ENCODE data around the gene MROH7. TPM values are rescaled to one million over a fixed set of nuclear protein-coding genes. Genes with fewer than 3 reads are reported as not detected.
"Not testable (repeated sequence)": the region's sequence is repeated elsewhere in the genome, so short reads cannot be mapped to it uniquely, and the experiment has no call there.

Gene MROH7
- total RNA-seq, 2 donors from 2014 or later = 0.39 to 0.86 TPM

DNA sequence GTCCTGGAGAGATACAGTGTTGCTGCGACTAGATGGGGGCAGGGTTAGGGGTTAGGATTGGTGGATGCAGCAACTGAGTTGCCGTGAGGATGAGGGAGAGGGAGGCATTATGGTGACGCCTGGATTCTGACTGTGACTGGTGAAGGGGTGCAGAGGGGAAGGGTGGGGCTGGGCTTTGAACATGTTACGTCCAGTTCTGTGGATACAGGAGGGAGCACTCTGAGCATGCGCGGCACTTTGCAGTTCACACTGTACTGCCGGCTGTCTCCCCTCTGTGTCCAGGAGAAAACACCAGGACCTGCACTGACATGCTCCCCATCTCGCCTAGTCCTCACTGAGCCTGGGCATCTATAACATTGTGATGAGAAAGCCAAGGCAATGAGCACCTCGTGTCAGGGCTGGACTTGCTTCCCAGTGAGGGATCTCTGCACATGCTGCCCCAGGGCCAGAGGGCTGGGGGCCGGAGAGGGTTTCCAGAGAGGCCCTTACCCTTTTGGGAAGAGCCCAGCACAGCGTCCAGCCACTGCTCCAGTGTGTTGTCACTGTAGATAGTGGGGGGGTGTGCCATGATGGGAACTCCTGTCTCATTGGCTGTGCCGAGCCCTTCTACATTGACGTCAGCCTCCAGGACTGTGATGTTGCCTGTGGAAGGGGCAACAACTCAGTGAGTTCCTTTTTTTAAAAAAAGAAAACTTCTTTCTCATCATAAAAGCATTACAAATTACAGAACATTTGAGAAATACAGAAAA, 25.9 kb upstream of the MROH7 start:
- DNase-seq = no peak
- Mint-ChIP-seq H3K27me3 (ENCODE audit: low read depth) (no peaks in the 10 kb centered on the region), H3K4me3 (no peak overlapping the region), H3K27ac (no peak overlapping the region), H3K4me1 (ENCODE audit: low read depth) (no peaks in the 10 kb centered on the region), H3K36me3 (ENCODE audit: insufficient read depth in 2 of 2) (no peaks in the 10 kb centered on the region), H3K9me3 (no peaks in the 10 kb centered on the region)
- ATAC-seq (replicated peaks in 1 of 2) = no peak

DNA sequence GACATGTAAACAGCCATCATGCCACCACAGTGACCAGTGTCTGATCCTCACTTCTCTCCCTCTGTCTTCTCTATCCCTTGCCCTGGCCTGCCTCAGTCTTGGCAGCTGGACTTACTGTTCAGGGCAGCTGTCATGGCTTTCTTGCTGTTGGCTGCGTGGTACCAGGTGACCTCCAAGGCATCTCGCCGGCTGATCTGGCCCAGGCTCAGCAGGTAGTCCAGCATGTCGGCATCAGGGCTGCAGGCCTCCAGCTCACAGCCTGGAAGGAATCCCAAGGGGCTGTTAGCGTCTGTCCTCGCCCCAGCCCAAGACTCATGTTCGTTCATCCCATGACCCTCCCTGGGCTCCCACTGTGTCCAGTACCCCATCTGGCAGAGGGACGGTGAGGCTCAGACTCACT, 21.8 kb upstream of the MROH7 start:
- H3K4me1 Mint-ChIP-seq (ENCODE audit: low read depth) = no peaks in the 10 kb centered on the region
- H3K27me3 Mint-ChIP-seq (ENCODE audit: low read depth) = no peaks in the 10 kb centered on the region
- no peak overlapping the region for H3K4me3 Mint-ChIP-seq
- no peak overlapping the region for H3K27ac Mint-ChIP-seq
- no peaks in the 10 kb centered on the region for H3K9me3 Mint-ChIP-seq
- ATAC-seq (replicated peaks in 1 of 2) (no peak), DNase-seq (no peak)
- no peaks in the 10 kb centered on the region for H3K36me3 Mint-ChIP-seq (ENCODE audit: insufficient read depth in 2 of 2)

DNA sequence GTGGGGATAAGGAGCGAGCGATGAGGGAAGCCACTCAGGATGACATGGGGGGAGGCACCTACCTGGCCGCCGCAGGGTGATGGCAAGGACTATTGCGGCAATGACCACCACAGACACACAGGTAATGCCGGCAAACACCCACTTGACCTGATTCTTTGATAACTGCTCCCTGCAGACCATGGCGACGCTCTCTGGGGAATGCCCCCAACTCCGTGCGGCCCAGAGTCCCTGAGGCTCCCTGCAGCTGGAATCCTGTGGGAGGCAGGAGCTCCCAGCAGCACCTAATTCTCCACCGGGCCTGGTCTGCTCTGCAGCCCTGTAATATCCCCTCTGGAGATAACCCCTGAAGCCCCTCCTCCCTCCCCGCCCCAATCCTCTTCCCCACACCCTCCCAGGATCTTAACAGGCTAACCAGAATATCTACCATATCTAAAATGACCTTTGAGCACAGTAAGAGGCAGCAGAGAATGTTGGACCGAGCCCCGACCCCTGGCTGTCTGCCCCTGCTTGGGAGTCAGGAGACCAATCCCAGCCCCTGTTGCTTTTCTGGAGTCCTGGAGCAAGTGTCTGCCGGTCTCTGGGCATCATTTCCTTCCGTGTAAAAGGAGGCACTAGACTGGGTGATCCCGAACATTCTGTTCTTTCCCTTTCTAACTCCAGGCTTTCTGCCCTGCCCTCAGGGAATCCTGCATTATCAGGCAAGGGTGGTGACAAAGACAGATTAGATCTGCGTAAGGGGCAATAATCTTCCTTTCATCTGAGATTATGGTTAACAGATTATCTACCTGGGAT, 18.2 kb upstream of the MROH7 start, which contains the start of gene FAM151A:
Gene FAM151A, minus strand, starts transcription at position 310 of the 792 bp plus-strand sequence. Its CDS starts 130 bp downstream, at position 180.
- H3K27me3 Mint-ChIP-seq (ENCODE audit: low read depth) = no peaks in the 10 kb centered on the region
- H3K9me3 Mint-ChIP-seq = no peaks in the 10 kb centered on the region
- no peak within 1 kb of the TSS for H3K27ac Mint-ChIP-seq
- ATAC-seq (replicated peaks in 1 of 2) = no peak
- no peak for DNase-seq
- H3K4me1 Mint-ChIP-seq (ENCODE audit: low read depth) = no peaks in the 10 kb centered on the region
- H3K4me3 Mint-ChIP-seq = no peak within 1 kb of the TSS
- H3K36me3 Mint-ChIP-seq (ENCODE audit: insufficient read depth in 2 of 2) = no peaks in the 10 kb centered on the region

DNA sequence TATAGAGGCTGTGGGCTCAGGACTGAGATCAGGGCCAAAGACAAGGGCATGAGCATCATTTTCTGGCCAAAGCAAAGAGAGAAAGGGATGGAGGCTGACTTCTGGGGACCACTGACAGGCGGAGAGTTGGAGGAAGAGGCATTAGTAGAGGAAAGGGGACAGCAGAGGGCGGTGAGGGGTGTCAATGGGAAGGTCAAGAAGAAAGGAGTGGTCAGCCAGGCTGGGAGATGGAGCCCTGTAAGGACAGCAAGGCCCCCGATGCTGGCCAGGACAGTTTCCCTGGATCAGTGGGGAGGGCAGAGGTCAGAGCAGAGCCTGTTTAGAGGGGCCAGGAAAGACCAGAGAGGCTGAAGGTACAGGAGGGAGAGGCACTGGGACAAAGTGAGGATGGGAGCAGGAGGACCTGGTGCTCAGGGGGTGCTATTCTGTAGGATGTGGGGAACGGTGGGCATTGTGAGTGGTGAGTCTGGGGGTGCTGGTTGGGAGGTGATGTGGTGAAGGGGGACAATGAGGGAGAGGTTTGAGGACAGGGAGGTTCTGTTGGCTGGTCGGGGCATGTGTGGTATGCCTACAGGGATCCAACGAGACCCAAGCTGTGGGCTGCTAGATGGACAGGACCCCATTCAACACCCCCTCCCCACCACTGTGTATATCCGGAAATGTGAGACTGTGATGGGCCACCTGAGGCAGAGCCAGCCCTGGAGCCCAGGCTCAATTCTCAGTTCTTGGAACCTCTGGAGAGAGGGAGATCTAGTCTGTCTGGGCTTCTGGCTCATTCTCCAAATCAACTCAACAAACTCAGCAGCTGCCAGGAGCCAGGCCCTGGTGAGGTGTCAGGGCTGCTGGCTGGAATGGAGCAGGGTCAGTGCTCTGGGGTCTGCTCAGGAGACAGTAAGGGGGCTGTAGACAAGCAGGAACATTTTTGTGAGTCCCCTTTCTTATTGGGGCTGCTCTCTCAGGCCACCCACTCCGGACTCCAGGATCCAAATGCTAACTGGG, 16.8 kb upstream of the MROH7 start:
- no peak for DNase-seq
- Mint-ChIP-seq H3K27me3 (ENCODE audit: low read depth) (no peaks in the 10 kb centered on the region), H3K4me3 (no peak overlapping the region), H3K4me1 (ENCODE audit: low read depth) (no peaks in the 10 kb centered on the region), H3K36me3 (ENCODE audit: insufficient read depth in 2 of 2) (no peaks in the 10 kb centered on the region), H3K9me3 (no peaks in the 10 kb centered on the region), H3K27ac (no peak overlapping the region)
- no peak for ATAC-seq (replicated peaks in 1 of 2)

DNA sequence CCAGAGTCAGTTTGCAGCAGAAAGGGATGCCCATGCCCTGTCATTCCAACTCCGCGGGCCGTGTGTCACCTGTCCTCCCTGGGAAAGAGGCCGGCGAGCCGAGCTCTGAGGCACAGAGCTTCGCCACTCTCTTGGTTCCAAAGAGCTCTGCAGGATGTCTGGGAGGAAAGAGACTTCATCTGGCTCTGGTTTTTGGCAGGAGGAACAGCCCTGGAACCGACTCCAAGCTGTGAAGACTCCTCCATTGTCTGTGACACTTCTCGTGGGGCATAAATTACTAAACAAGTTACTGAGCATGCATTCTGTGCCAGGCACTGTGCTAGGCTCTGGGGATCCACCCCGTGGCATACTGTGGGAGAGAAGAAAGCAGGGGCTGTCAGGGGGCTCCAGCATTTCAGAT, 14.4 kb upstream of the MROH7 start:
- Mint-ChIP-seq H3K9me3 (no peaks in the 10 kb centered on the region), H3K27ac (no peak overlapping the region), H3K36me3 (ENCODE audit: insufficient read depth in 2 of 2) (no peaks in the 10 kb centered on the region), H3K4me3 (no peak overlapping the region), H3K4me1 (ENCODE audit: low read depth) (no peaks in the 10 kb centered on the region), H3K27me3 (ENCODE audit: low read depth) (peaks cover 2% of the 10 kb centered on the region)
- no peak for DNase-seq
- no peak for ATAC-seq (replicated peaks in 1 of 2)

DNA sequence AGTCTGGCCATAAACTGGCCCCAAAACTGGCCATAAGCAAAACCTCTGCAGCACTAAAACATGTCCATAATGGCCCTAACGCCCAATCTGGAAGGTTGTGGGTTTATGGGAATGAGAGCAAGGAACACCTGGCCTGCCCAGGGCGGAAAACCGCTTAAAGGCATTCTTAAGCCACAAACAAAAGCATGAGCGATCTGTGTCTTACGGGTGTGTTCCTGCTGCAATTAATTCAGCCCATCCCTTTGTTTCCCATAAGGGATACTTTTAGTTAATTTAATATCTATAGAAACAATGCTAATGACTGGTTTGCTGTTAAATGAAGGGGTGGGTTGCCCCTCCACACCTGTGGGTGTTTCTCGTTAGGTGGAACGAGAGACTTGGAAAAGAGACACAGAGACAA, 5.8 kb upstream of the MROH7 start:
- H3K36me3 Mint-ChIP-seq (ENCODE audit: insufficient read depth in 2 of 2) = not testable (repeated sequence)

DNA sequence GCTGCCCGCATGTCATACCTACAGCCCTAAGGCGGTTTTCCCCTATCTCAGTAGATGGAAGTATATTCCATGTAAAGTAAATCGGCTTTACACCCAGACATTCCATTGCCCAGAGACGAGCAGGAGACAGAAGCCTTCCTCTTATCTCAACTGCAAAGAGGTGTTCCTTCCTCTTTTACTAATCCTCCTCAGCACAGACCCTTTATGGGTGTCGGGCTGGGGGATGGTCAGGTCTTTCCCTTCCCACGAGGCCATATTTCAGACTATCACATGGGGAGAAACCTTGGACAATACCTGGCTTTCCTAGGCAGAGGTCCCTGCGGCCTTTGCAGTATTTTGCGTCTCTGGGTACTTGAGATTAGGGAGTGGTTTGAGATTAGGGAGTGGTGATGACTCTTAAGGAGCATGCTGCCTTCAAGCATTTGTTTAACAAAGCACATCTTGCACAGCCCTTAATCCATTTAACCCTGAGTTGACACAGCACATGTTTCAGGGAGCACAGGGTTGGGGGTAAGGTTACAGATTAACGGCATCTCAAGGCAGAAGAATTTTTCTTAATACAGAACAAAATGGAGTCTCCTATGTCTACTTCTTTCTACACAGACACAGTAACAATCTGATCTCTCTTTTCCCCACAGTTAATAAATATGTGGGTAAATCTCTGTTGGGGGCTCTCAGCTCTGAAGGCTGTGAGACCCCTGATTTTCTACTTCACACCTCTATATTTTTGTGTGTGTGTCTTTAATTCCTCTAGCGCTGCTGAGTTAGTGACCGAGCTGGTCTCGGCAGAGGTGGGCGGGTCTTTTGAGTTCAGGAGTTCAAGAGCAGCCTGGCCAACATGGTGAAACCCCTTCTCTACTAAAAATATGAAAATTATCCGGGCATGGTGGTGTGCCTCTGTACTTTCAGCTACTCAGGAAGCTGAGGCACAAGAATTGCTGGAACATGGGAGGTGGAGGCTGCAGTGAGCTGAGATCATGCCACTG, 4.8 kb upstream of the MROH7 start:
- ATAC-seq (replicated peaks in 1 of 2); H3K4me3 Mint-ChIP-seq; H3K9me3 Mint-ChIP-seq; H3K27ac Mint-ChIP-seq; H3K27me3 Mint-ChIP-seq (ENCODE audit: low read depth); DNase-seq; H3K36me3 Mint-ChIP-seq (ENCODE audit: insufficient read depth in 2 of 2); H3K4me1 Mint-ChIP-seq (ENCODE audit: low read depth): not testable (repeated sequence)

More for the DNA sequence above, 5.8 kb upstream of the MROH7 start:
- not testable (repeated sequence) for ATAC-seq (replicated peaks in 1 of 2); H3K27me3 Mint-ChIP-seq (ENCODE audit: low read depth); H3K4me3 Mint-ChIP-seq; H3K4me1 Mint-ChIP-seq (ENCODE audit: low read depth); H3K9me3 Mint-ChIP-seq; DNase-seq; H3K27ac Mint-ChIP-seq

DNA sequence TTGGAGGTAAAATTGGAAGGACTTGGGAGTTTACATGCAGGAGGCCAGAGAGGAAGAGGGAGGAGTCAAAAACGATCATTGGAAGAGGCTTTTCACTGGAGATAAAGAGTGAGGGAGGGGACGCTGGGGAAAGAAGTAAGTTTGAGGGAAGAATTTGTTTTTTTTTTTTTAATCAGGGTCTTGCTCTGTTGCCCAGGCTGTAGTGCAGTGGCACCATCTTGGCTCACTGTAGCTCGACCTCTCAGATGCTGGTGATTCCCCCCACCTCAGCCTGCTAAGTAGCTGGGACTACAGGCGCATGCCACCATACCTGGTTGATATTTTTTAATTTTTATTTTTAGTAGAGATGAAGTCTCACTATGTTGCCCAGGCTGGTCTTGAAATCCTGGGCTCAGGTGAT, 1.2 kb upstream of the MROH7 start:
- Mint-ChIP-seq H3K4me3 (no peak overlapping the region), H3K9me3 (peaks cover 5% of the 10 kb centered on the region in 2 donors), H3K36me3 (ENCODE audit: insufficient read depth in 2 of 2) (peaks cover 3 to 5% of the 10 kb centered on the region in 2 donors), H3K27ac (no peak overlapping the region), H3K27me3 (ENCODE audit: low read depth) (no peaks in the 10 kb centered on the region), H3K4me1 (ENCODE audit: low read depth) (no peaks in the 10 kb centered on the region)
- DNase-seq (no peak), ATAC-seq (replicated peaks in 1 of 2) (no peak)

DNA sequence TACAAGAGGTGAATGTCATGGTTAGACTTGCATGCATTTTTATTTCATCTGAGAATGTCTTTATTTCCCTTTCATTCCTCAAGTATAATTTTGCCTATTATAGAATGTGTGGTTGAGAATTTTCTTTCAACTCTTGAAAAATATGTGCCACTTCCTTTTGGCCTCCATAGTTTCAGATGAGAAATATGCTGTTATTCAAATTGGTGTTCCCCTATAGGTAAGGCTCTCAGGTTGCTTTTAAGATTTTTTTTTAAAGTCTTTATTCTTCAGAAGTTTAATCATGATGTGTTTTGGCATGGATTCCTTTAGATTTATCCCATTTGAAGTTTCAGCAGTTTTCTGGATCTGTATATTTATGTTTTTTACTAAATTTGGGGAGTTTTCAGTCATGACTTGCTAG, 2.1 kb downstream of the MROH7 start:
- H3K27me3 Mint-ChIP-seq (ENCODE audit: low read depth) = no peaks in the 10 kb centered on the region
- H3K9me3 Mint-ChIP-seq = peaks cover 5% of the 10 kb centered on the region in 2 donors
- peaks cover 3 to 5% of the 10 kb centered on the region in 2 donors for H3K36me3 Mint-ChIP-seq (ENCODE audit: insufficient read depth in 2 of 2)
- DNase-seq (no peak), ATAC-seq (replicated peaks in 1 of 2) (no peak)
- no peaks in the 10 kb centered on the region for H3K4me1 Mint-ChIP-seq (ENCODE audit: low read depth)
- H3K27ac Mint-ChIP-seq = no peak overlapping the region
- no peak overlapping the region for H3K4me3 Mint-ChIP-seq

DNA sequence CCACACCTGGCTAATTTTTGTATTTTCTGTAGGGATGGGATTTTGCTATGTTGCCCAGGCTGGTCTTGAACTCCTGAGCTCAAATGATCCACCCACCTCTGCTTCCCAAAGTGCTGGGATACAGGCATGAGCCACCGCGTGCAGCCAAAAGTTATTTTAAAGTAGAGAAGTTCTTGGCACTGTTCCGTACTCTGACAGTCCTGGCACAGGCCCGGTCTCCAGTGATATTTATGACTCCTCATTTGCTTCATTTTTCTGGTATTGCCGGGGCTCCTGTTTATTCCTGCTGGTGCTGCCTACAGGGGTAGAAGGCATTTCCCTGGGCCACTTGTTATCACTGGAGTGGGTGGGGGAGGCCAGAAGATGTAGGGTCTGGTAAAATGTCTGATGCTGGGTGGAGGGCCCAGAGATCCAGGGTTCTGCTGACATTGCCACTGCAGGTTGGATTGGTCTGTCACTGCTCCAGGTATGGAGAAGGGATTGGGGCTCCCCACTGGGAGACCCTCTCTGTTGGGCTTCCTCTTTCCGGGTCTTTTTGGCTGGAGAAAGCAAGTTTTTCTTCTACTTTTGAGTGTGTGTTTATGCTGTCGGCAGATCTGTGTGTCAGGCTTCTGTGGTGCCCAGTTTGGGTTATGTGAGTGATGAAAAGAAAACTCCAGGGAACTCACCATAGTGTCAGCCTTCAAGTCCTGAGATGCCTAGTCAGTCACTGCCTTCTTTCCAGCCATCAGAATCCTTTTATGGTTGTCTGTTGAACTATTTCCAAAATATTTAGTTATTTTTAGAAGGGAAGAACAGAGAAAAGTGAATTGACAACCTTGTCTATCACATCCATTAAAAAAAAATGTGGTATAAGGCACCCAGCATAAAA, 4.5 kb downstream of the MROH7 start:
- DNase-seq = no peak
- Mint-ChIP-seq H3K4me3 (no peak overlapping the region), H3K27ac (no peak overlapping the region), H3K9me3 (peaks cover 5% of the 10 kb centered on the region in 2 donors), H3K36me3 (ENCODE audit: insufficient read depth in 2 of 2) (peaks cover 3 to 5% of the 10 kb centered on the region in 2 donors), H3K4me1 (ENCODE audit: low read depth) (no peaks in the 10 kb centered on the region), H3K27me3 (ENCODE audit: low read depth) (peaks cover 4% of the 10 kb centered on the region)
- no peak for ATAC-seq (replicated peaks in 1 of 2)

DNA sequence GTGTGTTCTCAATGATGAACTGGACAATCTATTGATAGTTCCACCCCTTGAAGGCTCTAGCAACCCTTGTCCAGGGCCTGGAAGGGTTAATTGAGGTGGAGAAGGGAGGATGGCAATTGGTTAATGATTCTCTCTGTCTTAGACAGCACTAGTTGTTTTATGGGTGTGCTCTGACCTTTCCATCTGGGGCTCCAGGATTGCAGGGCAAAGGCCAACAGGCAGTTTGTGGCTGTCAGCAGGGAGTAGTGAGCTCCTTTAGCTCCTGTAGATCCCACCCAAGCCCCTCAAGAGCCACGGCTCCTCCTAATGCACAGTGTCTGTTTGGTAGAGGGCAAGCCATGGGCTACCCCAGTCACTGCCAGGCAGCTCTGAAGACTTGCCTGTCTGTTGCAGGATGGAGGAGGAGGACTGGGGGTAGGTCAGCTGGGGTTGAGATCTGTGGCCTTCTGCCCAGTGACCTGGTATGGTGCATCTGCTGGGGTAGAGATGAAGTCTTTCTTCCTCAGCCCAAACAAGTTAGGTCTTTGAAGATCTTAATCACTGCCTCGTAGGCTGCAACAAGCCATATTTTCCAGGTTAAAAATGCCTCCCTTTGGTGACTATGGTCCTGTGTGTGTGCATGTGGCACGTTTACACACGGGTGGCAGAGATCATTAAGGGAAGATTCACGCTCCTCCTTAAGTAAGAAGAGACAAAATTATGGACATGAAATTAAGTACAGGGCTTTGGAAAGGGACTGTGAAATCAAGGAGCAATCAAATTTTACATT, 7.7 kb downstream of the MROH7 start:
- Mint-ChIP-seq H3K27ac (no peak overlapping the region), H3K9me3 (no peaks in the 10 kb centered on the region), H3K27me3 (ENCODE audit: low read depth) (peaks cover 6% of the 10 kb centered on the region), H3K4me3 (no peak overlapping the region), H3K36me3 (ENCODE audit: insufficient read depth in 2 of 2) (no peaks in the 10 kb centered on the region), H3K4me1 (ENCODE audit: low read depth) (no peaks in the 10 kb centered on the region)
- ATAC-seq (replicated peaks in 1 of 2) (no peak), DNase-seq (no peak)
